Ovary (tissue), 3 donors: ENCODE measurements around the gene PRKG1.

Source experiments
- CTCF ChIP-seq, 3 donors: fragments of 450-650 bp in 2 of 3; fragments of 200-600 bp in 1 of 3; IDR thresholded peaks; one replicate each; pipeline versions ENCODE4 v1.5.1 to v1.8.0; 2016 to 2022; ENCODE audit warnings: antibody characterized with exemption in 3 of 3, mild to moderate bottlenecking in 1 of 3
- EP300 ChIP-seq: sonication (generic); formaldehyde crosslinking; IDR thresholded peaks from one replicate; pipeline ENCODE4 v1.6.1; 2017; ENCODE audit warnings: antibody characterized with exemption
- POLR2A ChIP-seq: fragments of 450-650 bp; IDR thresholded peaks from one replicate; pipeline ENCODE4 v1.6.1; 2017; ENCODE audit warnings: antibody characterized with exemption, mild to moderate bottlenecking, moderate library complexity
- donor health status: DM: no; HTN: no; CAD: no.

DNA sequence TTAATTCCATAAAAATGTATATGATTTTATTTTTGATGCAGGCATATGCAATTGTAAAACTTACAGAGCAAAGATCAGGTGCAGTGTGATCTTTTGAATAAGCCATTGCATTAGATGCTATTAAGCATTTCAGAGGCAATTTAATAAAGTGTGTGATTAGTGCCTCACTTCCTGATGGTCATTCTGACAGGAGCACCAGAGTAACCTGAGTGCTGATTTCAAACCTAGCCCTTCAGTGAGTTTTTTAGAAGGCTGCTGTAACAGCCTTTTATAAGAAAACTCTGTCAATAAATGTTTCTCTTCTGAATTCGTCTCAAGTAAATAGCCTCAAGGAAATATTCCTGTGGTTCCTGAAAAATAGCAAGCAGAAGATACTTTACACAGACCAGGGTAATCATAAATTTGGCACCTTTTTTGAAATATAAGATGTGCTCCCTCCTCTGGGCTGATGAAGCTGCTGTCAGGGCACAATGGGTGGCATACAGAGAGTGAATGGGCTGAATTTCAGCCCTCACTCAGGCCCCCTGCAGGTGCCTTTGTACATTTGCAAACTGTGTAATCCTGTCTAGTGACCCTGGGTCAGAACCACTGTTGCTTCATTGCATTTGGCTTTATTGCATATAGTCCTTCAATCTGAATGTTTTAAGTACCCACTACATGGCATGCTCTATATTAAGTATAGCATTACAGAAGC lies 818.8 kb downstream of the PRKG1 start:
- TF ChIP-seq CTCF (IDR thresholded peaks at IDR 0.05) (peak in 1 of 3 donors; percentile 14), POLR2A (no peak), EP300 (no peak)
